Natural killer cell (primary cell): Measurements from ENCODE around the gene RPS6KA1. TPM values are rescaled to one million over a fixed set of nuclear protein-coding genes. Genes with fewer than 3 reads are reported as not detected.
A peak's percentile ranks its signal among the peaks of the same experiment; 100 is the strongest.

Experiments used
- ATAC-seq, 3 donors: fragments of 150-1000 bp in 2 of 3; fragments of 200-7000 bp in 1 of 3; cut with Tn5 transposase; 1 replicate in 1 of 3; 2 replicates in 2 of 3; pipeline ENCODE4 v1.10.0; 2021; ENCODE audit warnings: mild to moderate bottlenecking in 2 of 3, moderate library complexity in 2 of 3
- DNase-seq, 2 donors: peaks; one replicate each; pipeline versions ENCODE4 v3.0.0 to v3.0.0-alpha.2; 2013 to 2021; ENCODE audit warnings: mixed read lengths in 1 of 2
- H3K27ac ChIP-seq: one replicate; pipeline ENCODE4 v1.5.1; 2013; ENCODE audit warnings: mild to moderate bottlenecking, low read length
- H3K27me3 ChIP-seq: one replicate; pipeline ENCODE4 v1.6.1; 2013; ENCODE audit warnings: low read length; ENCODE audit not compliant: control insufficient read depth, insufficient read depth
- H3K36me3 ChIP-seq: one replicate; pipeline ENCODE4 v1.6.1; 2013; ENCODE audit warnings: low read length; ENCODE audit not compliant: control insufficient read depth, insufficient read depth
- H3K4me1 ChIP-seq: one replicate; pipeline ENCODE4 v1.6.1; 2013; ENCODE audit warnings: low read length; ENCODE audit not compliant: control insufficient read depth, insufficient read depth
- H3K4me3 ChIP-seq: one replicate; pipeline ENCODE4 v1.5.1; 2013; ENCODE audit warnings: low read length
- H3K9me3 ChIP-seq: one replicate; pipeline ENCODE4 v1.6.1; 2013; ENCODE audit warnings: low read length; ENCODE audit not compliant: control insufficient read depth, insufficient read depth
- H3K27ac Mint-ChIP-seq, 2 donors: one replicate each; pipeline ENCODE4 v1.8.0; 2022; ENCODE audit warnings: mild to moderate bottlenecking in 2 of 2, mixed read lengths in 2 of 2, moderate library complexity in 1 of 2
- H3K27me3 Mint-ChIP-seq, 2 donors: one replicate each; pipeline ENCODE4 v1.8.0; 2022; ENCODE audit warnings: low read depth in 2 of 2, mixed read lengths in 2 of 2
- H3K36me3 Mint-ChIP-seq: one replicate; pipeline ENCODE4 v1.8.0; 2022; ENCODE audit warnings: mixed read lengths
- H3K4me1 Mint-ChIP-seq, 2 donors: one replicate each; pipeline ENCODE4 v1.8.0; 2022; ENCODE audit warnings: mixed read lengths in 2 of 2
- H3K4me3 Mint-ChIP-seq: one replicate; pipeline ENCODE4 v1.8.0; 2022; ENCODE audit warnings: mild to moderate bottlenecking, moderate library complexity, mixed read lengths
- H3K9me3 Mint-ChIP-seq, 2 donors: one replicate each; pipeline ENCODE4 v1.8.0; 2022; ENCODE audit warnings: mixed read lengths in 2 of 2
- CTCF ChIP-seq: fragments of 200-600 bp; IDR thresholded peaks from one replicate; pipeline ENCODE4 v1.8.0; 2022; ENCODE audit warnings: antibody characterized with exemption
- WGBS: methylation state at CpG from one replicate; pipeline ENCODE4 v1.1.7; 2013; ENCODE audit warnings: missing lambda C conversion rate; ENCODE audit not compliant: insufficient coverage; 5-methylcytosine and 5-hydroxymethylcytosine counted together
- intact Hi-C: fragments of 100-400 bp; cut with micrococcal nuclease; formaldehyde crosslinking; loops from one replicate; pipeline ENCODE4 v1.14.2; 2022
- total RNA-seq, 4 donors: library from RNA; stranded (reverse); fragments of 120-200 nt in 1 of 4; gene quantifications; one replicate each; pipeline versions ENCODE4 v1.2.3 to v1.2.4, GENCODE V29; 2013 to 2022

Gene RPS6KA1
- total RNA-seq, 3 donors from 2014 or later (not counting 1 experiment from before 2014, with no cell fraction given): 191 to 226 (median 215) TPM

- Mint-ChIP-seq H3K27me3 (no peaks in the 10 kb centered on the region), H3K9me3 (no peaks in the 10 kb centered on the region), H3K4me3 (peak overlapping the region; percentile 37), H3K4me1 (peaks cover 66 to 70% of the 10 kb centered on the region in 2 donors), H3K27ac (peak overlapping the region; percentile 80 to 84), H3K36me3 (no peaks in the 10 kb centered on the region)
- H3K27ac ChIP-seq: peak overlapping the region; percentile 98
- intact Hi-C loops: loop anchor here (5.0 to 10.0 kb wide), 2 partner anchors 157 to 426 kb away; partner anchors contain the start of genes ARID1A and PDIK1L
- no peaks in the 10 kb centered on the region for H3K27me3 ChIP-seq
- H3K9me3 ChIP-seq: no peaks in the 10 kb centered on the region
- ATAC-seq: no peak
- peak in 1 of 2 donors; percentile 42 for DNase-seq
- H3K4me3 ChIP-seq: no peak overlapping the region
- 64% methylated on average over 3 of the region's 3 CpGs for WGBS
- no peak for TF ChIP-seq CTCF
- H3K4me1 ChIP-seq: peaks cover 90% of the 10 kb centered on the region
- no peaks in the 10 kb centered on the region for H3K36me3 ChIP-seq
Measured at GRCh38 chr1:26540351-26540750, 10.8 kb downstream of the RPS6KA1 start.

GRCh38 chr1:26541431-26541815 lies 11.9 kb downstream of the RPS6KA1 start:
- no peaks in the 10 kb centered on the region for H3K27me3 ChIP-seq
- peak overlapping the region; percentile 98 for H3K27ac ChIP-seq
- DNase-seq: peak in 1 of 2 donors; percentile 44
- TF ChIP-seq CTCF: no peak
- H3K4me3 Mint-ChIP-seq: peak overlapping the region; percentile 87
- no peaks in the 10 kb centered on the region for H3K36me3 ChIP-seq
- peak overlapping the region; percentile 23 for H3K4me3 ChIP-seq
- H3K9me3 ChIP-seq: no peaks in the 10 kb centered on the region
- no peaks in the 10 kb centered on the region for H3K27me3 Mint-ChIP-seq
- no peaks in the 10 kb centered on the region for H3K36me3 Mint-ChIP-seq
- 20% methylated on average over 7 of the region's 7 CpGs for WGBS
- no peak for ATAC-seq
- H3K9me3 Mint-ChIP-seq: no peaks in the 10 kb centered on the region
- peaks cover 73 to 78% of the 10 kb centered on the region in 2 donors for H3K4me1 Mint-ChIP-seq
- peak overlapping the region; percentile 99 for H3K27ac Mint-ChIP-seq
- H3K4me1 ChIP-seq: peaks cover 91% of the 10 kb centered on the region
- intact Hi-C loops: loop anchor here (5.0 to 10.0 kb wide), 2 partner anchors 156 to 427 kb away; partner anchors contain the start of genes ARID1A and PDIK1L

GRCh38 chr1:26541816-26542711 lies 12.5 kb downstream of the RPS6KA1 start:
- Histone ChIP-seq H3K36me3 (peaks cover 3% of the 10 kb centered on the region), H3K9me3 (no peaks in the 10 kb centered on the region), H3K4me3 (peak overlapping the region; percentile 23), H3K27ac (peak overlapping the region; percentile 98), H3K4me1 (peaks cover 98% of the 10 kb centered on the region), H3K27me3 (no peaks in the 10 kb centered on the region)
- Mint-ChIP-seq H3K27me3 (no peaks in the 10 kb centered on the region), H3K27ac (peak overlapping the region; percentile 99), H3K9me3 (no peaks in the 10 kb centered on the region), H3K4me3 (peak overlapping the region; percentile 87), H3K4me1 (peaks cover 79 to 84% of the 10 kb centered on the region in 2 donors), H3K36me3 (no peaks in the 10 kb centered on the region)
- peak; percentile 78 to 86 for DNase-seq
- peak; percentile 65 to 84 (median 77) for ATAC-seq
- WGBS: 0% methylated on average over 18 of the region's 18 CpGs
- TF ChIP-seq CTCF: peak; percentile 52
- intact Hi-C loops: loop anchor here (1.0 to 10.0 kb wide), 5 partner anchors 12 to 427 kb away; partner anchors contain the start of genes ARID1A, PDIK1L and PIGV
